ES-I3 (cell line): Measurements from ENCODE around the gene TDRD5.
"Not testable (repeated sequence)": the region's sequence is repeated elsewhere in the genome, so short reads cannot be mapped to it uniquely, and the experiment has no call there.

ENCODE experiments used
- H3K36me3 ChIP-seq: 2 replicates; pipeline ENCODE4 v1.6.1; 2013; ENCODE audit warnings: mild to moderate bottlenecking, low read length, control low read depth, moderate library complexity; ENCODE audit not compliant: insufficient read depth
- H3K4me1 ChIP-seq: 2 replicates; pipeline ENCODE4 v1.6.1; 2013; ENCODE audit warnings: mild to moderate bottlenecking, control low read depth, low read length; ENCODE audit not compliant: insufficient read depth
- H3K9ac ChIP-seq: 2 replicates; pipeline ENCODE4 v1.6.1; 2013; ENCODE audit warnings: low read depth, mild to moderate bottlenecking, low read length, moderate library complexity
- H3K9me3 ChIP-seq: 2 replicates; pipeline ENCODE4 v1.6.1; 2013; ENCODE audit warnings: mild to moderate bottlenecking, low read length, moderate library complexity; ENCODE audit not compliant: control insufficient read depth, insufficient read depth

TDRD5 gene

DNA sequence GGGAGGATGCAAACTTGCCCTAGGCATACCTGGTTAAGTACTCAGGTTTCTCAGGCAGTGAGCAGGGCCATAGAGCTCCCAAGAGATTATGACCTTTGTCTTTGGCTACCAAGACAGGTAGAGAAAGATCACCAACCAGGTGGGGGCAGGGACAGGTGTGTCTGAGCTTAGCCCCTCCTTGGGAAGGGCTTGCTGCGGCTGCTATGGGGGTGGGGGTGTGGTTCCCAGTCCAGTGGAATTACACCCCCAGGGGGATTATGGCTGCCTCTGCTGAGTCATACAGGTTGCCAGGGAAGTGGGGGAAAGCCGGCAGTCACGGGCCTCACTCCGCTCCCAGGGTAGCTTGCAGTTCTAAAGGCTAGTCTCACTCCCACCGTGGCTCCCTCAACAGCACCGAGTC lies 86.2 kb downstream of the TDRD5 start:
- Histone ChIP-seq H3K9ac (no peak overlapping the region), H3K36me3 (no peaks in the 10 kb centered on the region), H3K9me3 (no peaks in the 10 kb centered on the region), H3K4me1 (no peaks in the 10 kb centered on the region)

DNA sequence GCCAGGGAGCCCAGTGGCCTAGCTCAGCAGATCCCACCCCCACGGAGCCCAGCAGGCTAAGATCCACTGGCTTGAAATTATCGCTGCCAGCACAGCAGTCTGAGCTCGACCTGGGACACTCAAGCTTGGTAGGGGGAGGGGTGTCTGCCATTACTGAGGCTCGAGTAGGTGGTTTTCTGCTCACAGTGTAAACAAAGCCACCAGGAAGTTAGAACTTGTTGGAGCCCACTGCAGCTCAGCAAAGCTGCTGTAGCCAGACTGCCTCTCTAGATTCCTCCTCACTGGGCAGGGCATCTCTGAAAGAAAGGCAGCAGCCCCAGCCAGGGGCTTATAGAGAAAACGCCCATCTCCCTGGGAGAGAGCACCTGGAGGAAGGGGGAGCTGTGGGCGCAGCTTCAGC lies 102.9 kb downstream of the TDRD5 start:
- not testable (repeated sequence) for H3K9ac ChIP-seq, H3K4me1 ChIP-seq, H3K36me3 ChIP-seq, H3K9me3 ChIP-seq

DNA sequence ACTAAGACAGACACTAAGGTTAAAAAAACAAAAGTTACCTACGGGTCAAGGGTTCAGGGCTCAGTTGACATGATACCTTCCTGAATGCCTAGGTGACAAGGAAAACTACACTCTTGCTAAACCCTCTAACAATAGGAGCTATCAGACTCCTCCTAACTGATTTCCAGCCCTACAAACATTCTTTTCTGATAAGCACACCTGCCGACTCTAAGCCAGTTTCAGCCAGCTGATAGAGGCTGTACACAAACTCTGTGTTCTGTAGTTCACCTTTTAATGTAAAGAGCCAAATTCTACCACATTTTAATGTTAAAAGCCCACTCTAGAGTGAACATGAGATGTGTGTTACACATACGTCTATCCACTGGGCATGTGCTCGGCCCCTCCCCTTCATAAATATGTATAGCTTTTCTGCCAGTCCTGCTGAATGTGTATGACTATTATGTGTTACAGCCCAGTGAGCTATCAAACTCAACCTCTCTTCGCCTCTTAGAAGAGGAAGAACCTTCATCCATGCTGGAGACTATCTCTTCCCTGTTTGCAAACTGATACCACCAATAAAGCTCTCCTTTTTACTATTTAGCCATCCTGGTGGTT lies 111.4 kb downstream of the TDRD5 start:
- no peak overlapping the region for H3K9ac ChIP-seq
- H3K36me3 ChIP-seq, result no peaks in the 10 kb centered on the region
- H3K4me1 ChIP-seq, result no peaks in the 10 kb centered on the region
- no peaks in the 10 kb centered on the region for H3K9me3 ChIP-seq

DNA sequence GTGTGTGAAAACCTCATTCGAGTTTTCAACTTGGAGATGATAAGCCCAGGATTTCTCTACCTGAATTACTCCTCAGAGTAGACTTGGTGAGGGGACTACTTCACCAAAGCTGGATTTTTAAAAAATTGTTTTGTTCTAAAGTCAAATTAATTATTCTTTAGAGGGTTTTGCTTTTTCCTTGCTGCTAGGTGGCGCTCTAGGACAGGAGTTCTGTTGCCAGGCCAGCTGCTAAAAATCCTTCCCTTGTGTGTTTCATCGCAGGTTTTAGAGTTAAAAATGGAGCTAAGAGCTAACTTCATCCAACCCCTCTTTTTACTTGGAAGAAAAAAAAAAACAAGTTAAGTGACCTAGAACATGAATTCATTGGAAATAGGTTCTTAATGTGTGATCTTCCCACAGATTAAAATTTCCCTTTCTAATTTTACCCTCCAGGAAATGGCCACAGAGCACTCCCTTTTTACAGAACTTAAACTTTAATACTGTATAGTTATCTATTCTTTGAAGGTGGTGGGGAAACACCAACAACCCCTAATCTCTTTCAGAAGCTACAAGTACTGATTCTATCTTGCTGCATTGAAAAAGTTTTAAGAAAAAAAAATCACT lies 114.8 kb downstream of the TDRD5 start:
- Histone ChIP-seq H3K9me3 (no peaks in the 10 kb centered on the region), H3K9ac (no peak overlapping the region), H3K36me3 (no peaks in the 10 kb centered on the region), H3K4me1 (no peaks in the 10 kb centered on the region)

DNA sequence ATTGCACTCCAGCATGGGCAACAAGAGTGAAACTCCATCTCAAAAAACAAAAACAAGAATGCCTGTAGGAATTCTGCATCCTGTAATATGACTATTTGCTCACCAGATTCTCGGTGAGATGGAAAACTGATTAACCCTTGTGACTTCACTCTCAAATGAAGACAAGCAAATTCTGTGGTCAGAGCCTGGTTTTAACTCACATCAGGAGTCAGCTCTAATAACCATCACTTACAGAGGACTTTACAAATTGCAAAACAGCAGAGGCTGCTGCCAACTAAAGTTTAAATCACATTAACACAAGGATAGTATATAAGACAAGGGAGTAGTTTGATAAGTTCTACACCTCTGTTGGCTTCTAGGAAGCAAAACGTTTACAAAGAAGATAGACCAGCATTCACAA lies 115.8 kb downstream of the TDRD5 start:
- H3K4me1 ChIP-seq, result no peaks in the 10 kb centered on the region

DNA sequence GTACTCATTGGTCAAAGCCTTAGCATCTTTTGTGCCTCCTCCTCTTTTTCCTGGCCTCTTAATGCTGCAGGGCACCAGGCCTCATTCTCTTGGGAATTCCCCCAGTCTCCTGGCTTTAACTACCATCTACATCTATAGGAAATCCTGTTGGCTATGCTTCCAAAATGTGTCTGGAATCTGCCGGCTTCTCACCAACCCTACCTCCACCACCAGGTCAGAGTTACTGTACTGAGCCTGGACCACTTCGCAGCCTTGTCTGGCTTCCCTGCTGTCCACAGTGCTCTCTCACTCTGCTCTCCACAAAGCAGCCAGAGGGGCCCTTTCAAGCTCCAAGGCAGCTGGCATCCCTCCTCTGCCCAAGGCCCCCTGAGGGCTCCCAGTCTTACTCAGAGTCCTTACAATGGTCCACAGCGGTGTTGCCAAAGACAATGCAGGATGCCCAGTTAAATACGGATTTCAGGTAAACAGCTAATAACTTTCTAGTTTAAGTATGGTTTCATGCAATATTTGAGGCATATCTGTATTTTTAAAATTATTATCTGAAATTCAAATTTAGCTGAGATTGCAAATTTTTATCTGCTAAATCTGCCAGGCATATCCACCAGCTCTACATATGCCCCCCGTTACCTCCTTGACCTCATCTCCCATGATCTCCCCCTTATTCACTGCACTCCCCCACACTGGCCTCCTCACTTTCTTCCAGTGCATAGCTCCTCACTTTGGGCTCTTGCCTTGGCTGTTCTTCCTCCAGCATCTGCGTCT lies 117.0 kb downstream of the TDRD5 start:
- Histone ChIP-seq H3K9me3 (no peaks in the 10 kb centered on the region), H3K36me3 (no peaks in the 10 kb centered on the region), H3K9ac (no peak overlapping the region), H3K4me1 (no peaks in the 10 kb centered on the region)

More for the DNA sequence above, 115.8 kb downstream of the TDRD5 start:
- Histone ChIP-seq H3K36me3 (no peaks in the 10 kb centered on the region), H3K9me3 (no peaks in the 10 kb centered on the region), H3K9ac (no peak overlapping the region)

DNA sequence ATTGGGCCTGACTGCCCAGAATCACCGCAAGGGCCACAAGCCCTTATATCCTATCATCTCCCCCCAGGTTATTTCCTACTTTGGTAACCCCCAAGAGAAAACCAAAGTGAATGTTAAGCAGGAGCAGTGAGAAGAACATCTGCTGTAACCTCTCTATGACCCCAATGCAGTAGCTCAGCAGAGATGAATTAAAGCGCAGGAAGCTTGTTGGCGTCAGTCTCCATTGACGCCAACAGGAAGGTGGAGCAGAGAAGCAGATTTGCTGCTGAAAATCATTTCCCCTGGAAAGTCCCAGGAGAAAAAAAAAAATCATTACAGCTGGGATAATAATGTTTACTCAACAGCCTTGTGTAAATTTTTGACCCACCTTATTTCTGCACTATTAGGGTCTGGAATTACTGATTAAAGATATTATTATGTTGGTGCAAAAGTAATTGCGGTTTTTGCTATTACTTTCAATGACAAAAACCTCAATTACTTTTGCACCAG lies 118.3 kb downstream of the TDRD5 start:
- Histone ChIP-seq H3K4me1 (no peaks in the 10 kb centered on the region), H3K9me3 (no peaks in the 10 kb centered on the region; the same call in 1 of the 2 replicates), H3K9ac (no peak overlapping the region), H3K36me3 (no peaks in the 10 kb centered on the region)

DNA sequence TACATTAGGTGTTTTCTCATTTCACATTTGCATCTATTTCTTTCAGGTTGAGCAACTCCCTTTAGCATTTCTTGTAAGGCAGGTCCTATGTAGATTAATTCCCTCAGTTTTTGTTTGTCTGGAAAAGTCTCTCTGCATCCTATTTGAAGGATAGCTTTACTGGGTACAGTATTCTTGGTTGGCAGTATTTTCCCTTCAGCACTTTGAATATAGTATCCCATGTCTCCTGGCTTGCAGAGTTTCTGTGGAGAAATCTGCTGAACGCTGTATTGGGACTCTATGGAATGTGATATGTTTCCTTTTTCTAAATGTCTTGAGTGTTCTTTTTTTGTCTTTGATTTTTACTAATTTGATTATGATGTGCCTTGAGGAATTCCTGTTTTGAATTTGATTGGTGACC lies 122.5 kb downstream of the TDRD5 start:
- H3K9me3 ChIP-seq, result peaks cover 7% of the 10 kb centered on the region; the same call in 1 of the 2 replicates
- no peaks in the 10 kb centered on the region for H3K36me3 ChIP-seq
- H3K4me1 ChIP-seq, result no peaks in the 10 kb centered on the region
- H3K9ac ChIP-seq, result no peak overlapping the region

DNA sequence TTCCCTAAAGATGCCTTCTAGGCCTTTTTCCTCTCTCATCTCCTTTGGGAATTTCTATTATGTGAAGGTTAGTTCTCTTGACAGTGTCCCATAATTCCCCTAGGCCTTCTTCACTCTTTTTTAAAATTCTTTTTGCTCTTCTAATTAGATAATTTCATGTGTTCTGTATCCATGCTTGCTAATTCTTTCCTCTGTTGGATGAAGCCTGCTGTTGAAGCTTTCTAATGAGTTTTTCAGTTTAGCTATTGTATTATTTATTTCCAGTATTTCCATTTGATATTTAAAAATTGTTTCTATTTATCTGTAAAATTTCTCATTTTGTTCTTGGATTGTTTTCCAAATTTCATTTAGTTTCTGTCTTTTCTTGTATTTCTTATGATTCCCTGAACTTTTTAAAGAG lies 123.0 kb downstream of the TDRD5 start:
- Histone ChIP-seq H3K4me1 (no peaks in the 10 kb centered on the region), H3K9me3 (peaks cover 7% of the 10 kb centered on the region; the same call in 1 of the 2 replicates)

DNA sequence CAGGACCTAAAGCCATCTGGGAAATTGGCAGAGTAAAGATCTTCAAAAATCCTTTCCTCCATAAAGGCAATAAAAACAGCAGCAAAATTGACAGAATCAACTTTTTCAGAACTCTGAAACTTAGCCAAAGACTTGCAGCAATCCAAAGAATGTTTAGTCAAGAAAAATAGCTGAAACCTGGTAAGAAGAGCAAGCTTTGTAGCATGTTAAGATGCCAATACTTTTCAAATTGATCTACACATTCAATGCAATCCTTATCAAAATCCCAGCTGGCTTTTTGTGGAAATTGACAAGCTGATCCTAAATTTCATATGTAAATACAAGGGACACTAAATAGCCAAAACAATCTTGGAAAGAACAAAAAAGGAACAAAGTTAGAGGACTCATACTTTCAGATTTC lies 127.6 kb downstream of the TDRD5 start:
- Histone ChIP-seq H3K9me3 (peaks cover 7% of the 10 kb centered on the region; the same call in 1 of the 2 replicates), H3K4me1 (no peaks in the 10 kb centered on the region), H3K9ac (no peak overlapping the region), H3K36me3 (no peaks in the 10 kb centered on the region)

More for the DNA sequence above, 123.0 kb downstream of the TDRD5 start:
- no peak overlapping the region for H3K9ac ChIP-seq
- no peaks in the 10 kb centered on the region for H3K36me3 ChIP-seq

DNA sequence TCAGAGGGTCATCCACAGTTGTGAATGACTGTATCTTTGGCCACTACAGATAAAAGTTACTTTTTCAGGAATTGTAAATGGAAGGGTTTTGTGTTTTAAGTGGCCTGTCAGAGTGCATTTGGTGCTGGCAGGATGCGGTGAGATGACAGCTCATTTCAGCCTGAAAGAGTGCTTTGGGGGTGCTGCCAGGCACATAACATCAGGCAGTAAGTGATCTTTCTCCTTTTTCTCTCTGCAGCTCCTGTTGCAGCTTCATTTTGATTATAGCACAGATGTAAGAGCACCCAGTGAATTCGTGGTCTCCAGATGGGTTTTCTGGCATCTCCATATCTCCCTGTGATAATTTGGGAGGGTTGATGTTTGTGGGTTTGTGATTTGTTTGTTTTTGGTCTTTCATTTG lies 136.6 kb downstream of the TDRD5 start:
- Histone ChIP-seq H3K9ac (no peak overlapping the region), H3K36me3 (no peaks in the 10 kb centered on the region), H3K4me1 (no peaks in the 10 kb centered on the region), H3K9me3 (no peaks in the 10 kb centered on the region)

DNA sequence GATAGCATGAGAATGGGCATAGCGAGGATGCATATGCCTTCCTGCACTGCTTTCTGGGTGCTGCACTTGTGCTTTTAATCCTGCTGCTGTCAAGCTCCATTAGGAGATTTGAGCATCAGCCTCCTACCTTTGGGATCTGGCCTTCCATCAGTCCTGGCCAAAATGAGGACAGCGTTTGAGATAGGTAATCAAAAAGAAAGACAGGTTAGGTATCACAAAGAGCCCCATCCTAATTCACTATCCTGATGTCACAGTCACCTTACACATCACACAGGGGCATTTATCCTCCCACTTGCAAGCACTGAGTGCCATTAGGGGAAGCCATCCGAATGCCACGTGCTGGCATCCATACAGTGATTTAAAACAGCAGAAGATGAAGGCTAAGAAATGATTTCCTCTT lies 138.2 kb downstream of the TDRD5 start:
- Histone ChIP-seq H3K9me3 (no peaks in the 10 kb centered on the region), H3K9ac (no peak overlapping the region), H3K36me3 (no peaks in the 10 kb centered on the region), H3K4me1 (no peaks in the 10 kb centered on the region)

DNA sequence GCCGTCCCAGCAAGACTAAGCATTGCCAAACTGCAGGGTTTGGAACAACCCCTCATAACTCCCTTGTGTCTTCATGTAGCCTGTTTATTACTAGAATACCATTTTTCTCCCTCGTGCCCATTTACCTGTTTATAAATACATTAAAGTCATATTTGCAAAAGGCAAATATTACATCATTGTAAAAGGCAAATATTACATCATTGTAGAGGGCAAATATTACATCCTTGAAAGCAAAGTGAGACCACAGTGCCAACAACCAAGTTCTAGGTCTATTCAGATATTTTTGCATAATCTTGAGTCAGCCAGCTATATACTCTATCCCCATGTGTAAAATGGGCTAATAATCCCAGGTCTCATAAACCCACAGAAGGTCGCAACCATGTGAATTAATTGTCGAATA lies 140.0 kb downstream of the TDRD5 start:
- Histone ChIP-seq H3K36me3 (no peaks in the 10 kb centered on the region), H3K9ac (no peak overlapping the region), H3K9me3 (no peaks in the 10 kb centered on the region), H3K4me1 (no peaks in the 10 kb centered on the region)
